ENCODE measurements around the gene CD55.

- TF ChIP-seq CTCF (IDR thresholded peaks at IDR 0.05) (no peak), POLR2AphosphoS5 (IDR thresholded peaks at IDR 0.05) (no peak), POLR2A (IDR thresholded peaks at IDR 0.05) (no peak)
Measured at GRCh38 chr1:207304710-207305488, 16.6 kb upstream of the CD55 start.

All from prostate gland (tissue), 2 donors.